OCI-LY3 (cell line): Measurements from ENCODE around the gene HAUS2.

Experiments
- CTCF ChIP-seq: fragments of 200-600, 300-600 bp; sonication (generic); IDR thresholded peaks from 2 replicates; pipeline ENCODE4 v1.5.1; 2014; ENCODE audit warnings: antibody characterized with exemption, low read length, low read depth
- EZH2phosphoT487 ChIP-seq: fragments of 200-600 bp; shearing (Covaris generic); IDR thresholded peaks from 2 replicates; pipeline ENCODE4 v1.6.1; 2018; ENCODE audit warnings: antibody characterized with exemption, mixed run types, low read depth

GRCh38 chr15:42590619-42591237 lies 42.1 kb downstream of the HAUS2 start:
- no peak for TF ChIP-seq CTCF
- TF ChIP-seq EZH2phosphoT487, result no peak
